ENCODE results near the gene TRIM7. TPM values are rescaled to one million over a fixed set of nuclear protein-coding genes. Genes with fewer than 3 reads are reported as not detected.

The TRIM7 gene
- total RNA-seq, 1 experiment from 2014 or later, result 30.2 TPM

GRCh38 chr5:181235689-181236366 lies 30.8 kb upstream of the TRIM7 start:
- Histone ChIP-seq H2AFZ (ENCODE audit: low read depth, low read length, poor library complexity, severe bottlenecking) (no peak overlapping the region), H3K27ac (ENCODE audit: low read depth, low read length) (peak overlapping the region; percentile 1; the same call in 1 of the 2 replicates), H3K9me2 (ENCODE audit: insufficient read depth) (no peaks in the 10 kb centered on the region), H3K4me1 (ENCODE audit: control insufficient read depth in 1 of 2, insufficient read depth in 2 of 2, low read length in 2 of 2) (no peaks in the 10 kb centered on the region), H3K79me2 (ENCODE audit: insufficient read depth, low read length) (peaks cover 42% of the 10 kb centered on the region), H4K20me1 (ENCODE audit: insufficient read depth) (peaks cover 41% of the 10 kb centered on the region; the same call in 1 of the 2 replicates), H3K36me3 (ENCODE audit: control insufficient read depth in 1 of 2, insufficient read depth in 2 of 2, low read length in 2 of 2) (peaks cover 42 to 60% of the 10 kb centered on the region in 2 experiments), H3K9me3 (ENCODE audit: control insufficient read depth in 1 of 2, insufficient read depth in 1 of 2, low read depth in 1 of 2, low read length in 2 of 2) (no peaks in the 10 kb centered on the region), H3K4me3 (replicated peaks in 1 of 2; ENCODE audit: low read depth in 1 of 2, low read length in 2 of 2) (no peak overlapping the region), H3K27me3 (ENCODE audit: insufficient read depth, low read length) (no peaks in the 10 kb centered on the region), H3K9ac (ENCODE audit: low read length) (no peak overlapping the region), H3K4me2 (ENCODE audit: low read length) (no peak overlapping the region)
- intact Hi-C loops (cut with micrococcal nuclease), result no loop called here
- TF ChIP-seq CTCF (IDR thresholded peaks at IDR 0.05 in 2 of 3, conservative IDR thresholded peaks at IDR 0.05 in 1 of 3; ENCODE audit: borderline replicate concordance in 1 of 3, insufficient read depth in 1 of 3, low read depth in 2 of 3, low read length in 2 of 3) (no peak), POLR2AphosphoS5 (IDR thresholded peaks at IDR 0.05; ENCODE audit: low read depth, low read length) (peak; percentile 45), JUND (IDR thresholded peaks at IDR 0.05) (no peak), POLR2A (IDR thresholded peaks at IDR 0.05; ENCODE audit: borderline replicate concordance, extremely low read depth, insufficient read depth, insufficient read length) (peak; percentile 38)
- TF ChIP-seq, protein P1, sequence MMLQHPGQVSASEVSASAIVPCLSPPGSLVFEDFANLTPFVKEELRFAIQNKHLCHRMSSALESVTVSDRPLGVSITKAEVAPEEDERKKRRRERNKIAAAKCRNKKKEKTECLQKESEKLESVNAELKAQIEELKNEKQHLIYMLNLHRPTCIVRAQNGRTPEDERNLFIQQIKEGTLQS (IDR thresholded peaks at IDR 0.05), result no peak
- POLR2A ChIA-PET, result interaction anchor here (1.9 kb wide), 1 partner anchor 12 kb away, joined by 11 read pairs; the partner anchor contains the start of gene TRIM41
- DNase-seq (ENCODE audit: low read depth, low spot score) (no peak), ATAC-seq (peak; percentile 10)
- RAD21 ChIA-PET (ENCODE audit: low non-redundant PET in 1 of 2, low total read pairs in 2 of 2, uncharacterized antibody in 2 of 2, unreplicated experiment in 2 of 2), result no interaction called here
- no TSS peak for BruUV-seq (replicated peaks)
- CTCF ChIA-PET, result no interaction called here

DNA sequence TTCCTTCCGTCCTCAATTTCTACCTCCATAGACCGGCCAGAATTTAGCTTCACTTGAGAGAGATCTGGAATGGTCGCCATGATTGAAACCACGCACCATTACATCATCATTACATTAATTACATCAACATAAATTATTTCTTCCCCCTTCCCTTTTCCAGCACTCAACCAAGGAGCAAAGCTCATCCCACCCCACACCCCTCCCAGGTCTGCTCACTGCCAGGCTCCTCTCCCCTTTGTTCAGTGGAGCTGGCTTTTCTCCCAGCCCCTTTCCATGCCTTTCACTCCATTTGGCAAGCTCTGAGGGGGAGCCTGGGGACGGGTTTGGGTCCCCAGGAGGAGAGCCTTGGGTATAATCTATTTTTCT lies 30.3 kb upstream of the TRIM7 start:
- H3K4me1 ChIP-seq (ENCODE audit: control insufficient read depth in 1 of 2, insufficient read depth in 2 of 2, low read length in 2 of 2), result no peaks in the 10 kb centered on the region
- peak; percentile 28 for ATAC-seq
- no peaks in the 10 kb centered on the region for H3K27me3 ChIP-seq (ENCODE audit: insufficient read depth, low read length)
- H3K9me3 ChIP-seq (ENCODE audit: control insufficient read depth in 1 of 2, insufficient read depth in 1 of 2, low read depth in 1 of 2, low read length in 2 of 2), result no peaks in the 10 kb centered on the region
- H3K27ac ChIP-seq (ENCODE audit: low read depth, low read length), result peak overlapping the region; percentile 34; the same call in 1 of the 2 replicates
- no peak overlapping the region for H2AFZ ChIP-seq (ENCODE audit: low read depth, low read length, poor library complexity, severe bottlenecking)
- BruUV-seq (replicated peaks), result TSS peak; percentile 45
- POLR2A ChIA-PET, result interaction anchor here (1.9 kb wide), 1 partner anchor 12 kb away, joined by 11 read pairs; the partner anchor contains the start of gene TRIM41
- H3K79me2 ChIP-seq (ENCODE audit: insufficient read depth, low read length), result peaks cover 37% of the 10 kb centered on the region
- H3K4me3 ChIP-seq (replicated peaks in 1 of 2; ENCODE audit: low read depth in 1 of 2, low read length in 2 of 2), result no peak overlapping the region
- DNase-seq (ENCODE audit: low read depth, low spot score), result no peak
- no peaks in the 10 kb centered on the region for H3K9me2 ChIP-seq (ENCODE audit: insufficient read depth)
- H3K4me2 ChIP-seq (ENCODE audit: low read length), result no peak overlapping the region
- CTCF ChIA-PET, result no interaction called here
- RAD21 ChIA-PET (ENCODE audit: low non-redundant PET in 1 of 2, low total read pairs in 2 of 2, uncharacterized antibody in 2 of 2, unreplicated experiment in 2 of 2), result interaction anchor here in 1 of 2 experiments (0.6 kb wide), 1 partner anchor 30 kb away, joined by 3 read pairs; no protein-coding TSS in a partner anchor
- peaks cover 41% of the 10 kb centered on the region; the same call in 1 of the 2 replicates for H4K20me1 ChIP-seq (ENCODE audit: insufficient read depth)
- peaks cover 40 to 55% of the 10 kb centered on the region in 2 experiments for H3K36me3 ChIP-seq (ENCODE audit: control insufficient read depth in 1 of 2, insufficient read depth in 2 of 2, low read length in 2 of 2)
- intact Hi-C loops (cut with micrococcal nuclease), result no loop called here
- no peak overlapping the region for H3K9ac ChIP-seq (ENCODE audit: low read length)
- TF ChIP-seq ELF1 (IDR thresholded peaks at IDR 0.05; ENCODE audit: borderline replicate concordance, low read depth) (no peak), POLR2AphosphoS5 (IDR thresholded peaks at IDR 0.05; ENCODE audit: low read depth, low read length) (no peak), TCF7L2 (IDR thresholded peaks at IDR 0.05; ENCODE audit: borderline replicate concordance, extremely low read depth, insufficient read depth, insufficient read length) (no peak), REST (IDR thresholded peaks at IDR 0.05; ENCODE audit: low read depth) (no peak), RAD21 (IDR thresholded peaks at IDR 0.05; ENCODE audit: low read depth) (no peak), EGR1 (IDR thresholded peaks at IDR 0.05; ENCODE audit: low read depth) (no peak), ZFX (IDR thresholded peaks at IDR 0.05) (no peak)

Measured in HCT116 (cell line).